GM12891 (cell line): Measurements from ENCODE around the gene PLXND1.

Experiments used
- POLR2A ChIP-seq: IDR thresholded peaks from 2 replicates; pipeline ENCODE4 v1.6.1; 2011; ENCODE audit warnings: low read depth, low read length, control low read depth
- POLR2AphosphoS5 ChIP-seq: IDR thresholded peaks from 2 replicates; pipeline ENCODE4 v1.6.1; 2011; ENCODE audit warnings: low read depth, low read length, control low read depth
- POU2F2 ChIP-seq: IDR thresholded peaks from 2 replicates; pipeline ENCODE4 v1.6.1; 2011; ENCODE audit warnings: low read depth, mild to moderate bottlenecking, control low read depth, low read length, moderate library complexity
- TAF1 ChIP-seq: IDR thresholded peaks from 2 replicates; pipeline ENCODE4 v1.6.1; 2011; ENCODE audit warnings: low read depth, low read length, control low read depth

DNA sequence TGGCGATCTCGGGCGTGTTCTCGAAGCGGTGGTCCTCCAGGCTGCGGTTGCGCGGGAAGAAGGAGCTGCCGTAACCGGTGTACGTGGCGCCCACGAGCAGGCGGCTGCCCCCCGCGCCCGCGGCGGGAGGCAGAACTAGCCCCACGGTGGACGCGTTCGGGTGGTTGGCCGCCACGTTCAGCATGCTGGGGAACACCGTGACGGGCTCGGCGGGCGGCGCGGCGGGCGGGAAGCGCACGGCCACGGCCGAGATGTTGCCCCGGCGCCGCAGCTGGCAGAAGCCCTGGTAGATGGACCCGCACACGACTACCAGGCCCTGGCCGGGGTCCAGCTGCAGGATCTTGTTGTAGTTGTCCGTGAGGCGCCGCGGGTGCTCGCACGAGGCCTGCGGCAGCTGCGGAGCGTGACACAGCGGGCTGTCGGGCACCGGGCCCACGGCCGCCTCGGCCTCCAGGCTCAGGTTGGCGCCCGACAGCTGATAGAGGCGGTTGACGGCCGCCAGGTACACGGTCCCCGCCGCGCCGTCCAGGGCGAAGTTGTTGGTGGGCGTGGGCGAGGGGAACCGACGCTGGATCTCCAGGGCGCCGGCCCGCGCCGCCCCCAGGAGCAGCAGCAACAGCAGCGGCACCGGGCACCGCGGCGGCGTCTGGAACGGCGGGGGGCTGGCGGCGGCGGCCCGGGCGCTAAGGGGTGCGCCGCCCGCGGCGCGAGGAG is 397 bp downstream of the PLXND1 start:
- TF ChIP-seq TAF1 (no peak), POU2F2 (no peak), POLR2AphosphoS5 (no peak), POLR2A (no peak)
